Stimulated activated CD8-positive, alpha-beta memory T cell treated with anti-CD3 and anti-CD28 coated beads, Interleukin-4, amount 100 ng/mL, for 4 hours (primary cell): ENCODE data around the gene MYO18B.

Source experiments
- DNase-seq, 2 donors: peaks; one replicate each; pipeline ENCODE4 v3.0.0-alpha.2; 2020; ENCODE audit warnings: low read depth in 2 of 2, low spot score in 1 of 2

The MYO18B gene

DNA sequence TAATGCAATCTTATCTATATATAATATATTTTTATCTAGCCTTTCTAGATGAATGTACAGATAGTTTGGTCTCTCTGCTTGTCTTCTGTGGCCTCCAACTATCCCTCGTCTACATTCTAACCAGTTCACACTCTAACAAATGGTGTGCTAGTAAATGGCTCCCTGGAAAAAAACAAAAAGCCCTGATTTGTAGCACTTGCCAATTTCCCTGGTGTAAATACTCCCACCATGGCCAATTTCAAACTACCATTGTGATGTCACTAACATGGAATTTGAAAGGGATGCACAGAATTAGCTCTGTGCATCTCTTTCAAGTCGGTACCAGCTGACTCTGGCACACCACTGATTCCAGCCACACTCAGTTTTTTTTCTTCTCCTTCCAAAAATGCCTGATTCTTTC is 154.6 kb downstream of the MYO18B start:
- DNase-seq: no peak

GRCh38 chr22:25898707-25899365 is 156.8 kb downstream of the MYO18B start:
- DNase-seq: no peak

DNA sequence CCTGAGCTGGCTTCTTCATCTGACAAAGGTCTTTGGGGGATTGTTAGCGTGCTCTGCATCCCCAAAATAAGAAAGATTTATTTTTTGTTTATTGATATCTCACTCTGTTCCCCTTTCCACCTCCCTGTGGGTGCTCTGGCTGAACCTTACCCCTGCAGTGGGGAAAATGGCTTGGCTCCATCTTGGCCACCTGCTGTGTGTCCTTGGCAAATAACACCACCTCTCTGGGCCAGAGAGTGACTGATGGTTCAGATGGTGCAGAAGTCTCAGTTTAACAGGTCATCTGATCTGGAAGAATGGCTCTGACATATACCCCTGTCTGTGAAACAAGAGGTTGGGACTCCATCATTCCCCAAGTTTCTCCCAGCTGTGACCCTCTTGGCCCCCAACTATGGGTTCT is 157.6 kb downstream of the MYO18B start:
- DNase-seq: no peak

- DNase-seq: no peak
Observed at GRCh38 chr22:25900390-25900789, 158.4 kb downstream of the MYO18B start.

- DNase-seq: no peak
Observed at GRCh38 chr22:25900880-25901279, 158.9 kb downstream of the MYO18B start.

DNA sequence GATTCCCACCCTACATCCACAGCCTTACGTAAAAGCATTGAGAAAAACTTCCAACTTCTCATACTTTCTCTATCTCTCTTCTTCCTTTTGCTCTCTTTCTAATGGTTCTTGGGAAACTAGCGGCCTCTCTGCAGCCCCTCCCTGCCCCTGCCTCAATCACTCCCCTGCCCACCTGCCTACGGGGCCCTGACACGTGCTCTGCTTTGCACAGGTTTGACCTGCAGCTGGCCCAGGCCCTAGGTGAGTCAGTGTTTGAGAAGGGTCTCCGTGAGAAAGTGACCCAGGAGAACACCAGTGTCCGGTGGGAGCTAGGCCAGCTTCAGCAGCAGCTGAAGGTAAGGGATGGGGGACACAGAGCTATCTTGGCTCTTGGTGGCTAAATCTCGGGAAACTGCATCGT is 160.4 kb downstream of the MYO18B start:
- DNase-seq: no peak

DNA sequence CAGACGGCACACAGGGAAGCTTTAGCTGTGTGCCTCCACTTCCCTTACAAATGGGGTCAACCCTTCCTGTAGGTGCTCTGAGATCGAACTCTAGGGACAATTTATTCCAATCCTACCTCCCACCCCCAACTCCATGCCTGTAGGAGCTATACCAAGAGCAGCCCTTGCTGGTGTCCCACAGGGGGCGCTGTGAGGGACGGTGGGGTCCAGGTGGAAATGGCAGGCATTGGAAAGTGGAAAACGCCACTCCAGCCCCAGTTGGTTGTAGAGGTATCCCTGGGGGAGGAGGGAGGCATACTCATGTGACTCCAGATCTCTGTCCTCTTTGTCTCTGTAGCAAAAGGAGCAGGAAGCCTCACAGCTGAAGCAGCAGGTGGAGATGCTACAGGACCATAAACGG is 161.3 kb downstream of the MYO18B start:
- no peak for DNase-seq

GRCh38 chr22:25908212-25908611 is 166.2 kb downstream of the MYO18B start:
- DNase-seq: no peak

- DNase-seq: no peak
Observed at GRCh38 chr22:25908755-25909154, 166.8 kb downstream of the MYO18B start.

DNA sequence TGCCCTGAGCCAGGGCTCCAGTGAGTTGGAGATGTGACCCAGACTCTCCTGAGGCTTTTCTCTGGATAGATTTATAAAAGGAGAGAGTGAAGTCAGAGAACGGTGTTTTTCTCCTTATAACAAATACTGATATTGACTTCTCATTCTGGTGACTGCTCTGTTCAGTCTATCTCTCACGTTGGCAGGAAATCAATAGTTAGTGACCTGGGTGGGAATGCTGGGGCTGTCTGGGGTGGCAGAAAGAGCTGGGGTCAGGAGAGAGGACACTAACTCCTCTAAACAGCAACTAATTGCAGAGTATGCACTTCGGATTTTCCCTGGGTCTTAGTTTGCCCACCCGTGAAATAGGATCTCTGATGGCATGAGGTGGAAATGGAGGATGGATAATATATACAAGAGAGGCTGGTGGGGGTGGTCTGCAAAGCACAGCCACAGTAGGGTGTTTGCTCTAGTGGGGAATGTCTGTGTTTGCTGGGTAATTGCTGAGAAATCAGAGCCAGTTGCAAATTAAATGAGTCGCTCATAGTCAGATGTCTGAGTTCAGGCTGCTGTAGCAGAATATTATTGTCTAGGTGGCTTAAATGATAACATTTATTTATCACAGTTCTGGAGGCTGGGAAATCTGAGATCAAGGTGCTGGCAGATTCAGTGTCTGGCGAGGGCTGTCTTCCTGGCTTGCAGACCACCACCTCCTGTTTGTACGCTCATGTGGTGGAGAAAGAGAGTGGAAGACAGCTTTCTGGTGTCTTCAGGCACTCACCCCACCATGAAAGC is 167.8 kb downstream of the MYO18B start:
- DNase-seq: no peak

- DNase-seq: no peak
Observed at GRCh38 chr22:25911243-25911972, 169.4 kb downstream of the MYO18B start.

- DNase-seq: no peak
Observed at GRCh38 chr22:25919452-25919851, 177.5 kb downstream of the MYO18B start.

GRCh38 chr22:25922141-25922540 is 180.2 kb downstream of the MYO18B start:
- DNase-seq: no peak

- no peak for DNase-seq
Observed at GRCh38 chr22:25923914-25924313, 181.9 kb downstream of the MYO18B start.

DNA sequence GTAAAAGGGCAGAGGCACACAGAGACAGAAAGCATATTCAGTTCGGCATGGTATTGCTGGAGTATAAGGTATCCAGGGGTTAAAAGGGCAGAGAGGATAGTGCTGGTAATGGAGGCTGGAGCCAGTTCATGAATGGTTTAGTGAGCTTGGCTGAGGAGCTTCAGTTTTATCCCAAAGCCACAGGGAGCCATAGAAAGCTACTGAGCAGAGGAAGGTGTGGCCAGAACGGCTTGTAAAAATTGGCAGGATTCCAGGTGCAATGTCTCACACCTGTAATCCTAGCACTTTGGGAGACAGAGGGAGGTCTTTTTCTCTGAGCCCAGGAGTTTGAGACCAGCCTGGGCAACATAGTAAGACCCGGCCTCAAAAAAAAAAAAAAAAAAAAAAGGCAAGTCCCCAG is 186.1 kb downstream of the MYO18B start:
- DNase-seq: no peak

- no peak for DNase-seq
Observed at GRCh38 chr22:25929321-25929878, 187.4 kb downstream of the MYO18B start.

- DNase-seq: no peak
Observed at GRCh38 chr22:25930083-25930482, 188.1 kb downstream of the MYO18B start.

GRCh38 chr22:25930788-25931310 is 188.9 kb downstream of the MYO18B start:
- no peak for DNase-seq

GRCh38 chr22:25933158-25933788 is 191.3 kb downstream of the MYO18B start:
- DNase-seq: no peak

DNA sequence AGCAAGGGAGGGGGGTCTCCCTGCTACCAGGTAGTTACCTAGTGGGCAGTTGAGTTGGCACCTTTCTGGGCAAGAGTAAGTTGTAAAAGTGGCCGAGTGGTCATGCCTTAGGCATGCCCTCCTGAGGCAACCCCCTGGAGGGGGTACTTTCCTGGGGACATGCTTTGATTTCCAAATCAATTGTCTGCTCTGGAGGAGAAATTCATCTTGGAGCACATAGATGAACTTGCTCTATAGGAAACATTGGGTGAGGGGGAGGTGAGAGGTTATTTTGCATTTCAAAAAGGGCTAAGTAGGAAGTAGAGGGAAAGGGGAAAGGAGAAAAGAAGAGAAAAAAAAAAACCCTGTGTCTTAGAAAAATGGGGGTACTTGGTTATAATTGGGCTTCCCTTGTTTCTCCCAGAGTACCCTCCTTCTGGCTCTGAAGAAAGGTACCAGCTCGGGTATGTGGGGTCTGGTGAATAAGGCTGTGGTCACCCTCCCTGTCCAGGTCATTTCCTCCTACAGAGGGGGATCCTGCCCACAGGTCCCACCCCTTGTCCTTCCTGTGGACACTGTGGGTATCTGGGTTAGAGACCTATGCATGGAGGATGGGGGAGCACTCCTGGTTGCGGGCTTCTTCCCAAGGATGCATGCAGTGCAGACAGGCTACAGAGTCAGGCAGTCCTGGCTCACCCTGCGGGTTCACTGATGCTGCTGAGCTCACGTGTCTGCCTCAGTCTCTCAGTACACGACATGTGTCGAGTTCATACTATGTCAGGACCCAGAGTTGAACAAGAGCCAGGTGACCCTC is 193.5 kb downstream of the MYO18B start:
- no peak for DNase-seq
